Astrocyte (in vitro differentiated cells and primary cell): Measurements from ENCODE around the gene IER5L. TPM values are rescaled to one million over a fixed set of nuclear protein-coding genes. Genes with fewer than 3 reads are reported as not detected.

ENCODE experiments used
- DNase-seq: peaks from one replicate; pipeline ENCODE4 v3.0.0-alpha.2; 2010; ENCODE audit warnings: low read depth
- FAIRE-seq: peaks from 2 replicates; lab custom pipeline; 2011; peaks lifted over from hg19 to GRCh38; lab: Jason Lieb, UNC
- H2AFZ ChIP-seq: 2 replicates; pipeline ENCODE4 v1.6.0; 2012; ENCODE audit warnings: low read depth, low read length, inconsistent platforms
- H3K27ac ChIP-seq: 2 replicates; pipeline ENCODE4 v1.5.1; 2011; ENCODE audit warnings: low read depth, low read length, inconsistent platforms
- H3K27me3 ChIP-seq: 2 replicates; pipeline ENCODE4 v1.6.0; 2011; ENCODE audit warnings: low read length, inconsistent platforms; ENCODE audit not compliant: insufficient read depth
- H3K36me3 ChIP-seq: 2 replicates; pipeline ENCODE4 v1.5.1; 2011; ENCODE audit warnings: low read length, inconsistent platforms; ENCODE audit not compliant: insufficient read depth
- H3K4me1 ChIP-seq: 2 replicates; pipeline ENCODE4 v1.5.1; 2011; ENCODE audit warnings: low read length, inconsistent platforms; ENCODE audit not compliant: insufficient read depth
- H3K4me2 ChIP-seq: 2 replicates; pipeline ENCODE4 v1.6.0; 2012; ENCODE audit warnings: low read length, inconsistent platforms
- H3K4me3 ChIP-seq: 2 replicates; pipeline ENCODE4 v1.5.1; 2011; ENCODE audit warnings: low read depth, mild to moderate bottlenecking, low read length, inconsistent platforms; ENCODE audit not compliant: insufficient read depth
- H3K79me2 ChIP-seq: 2 replicates; pipeline ENCODE4 v1.6.0; 2012; ENCODE audit warnings: mild to moderate bottlenecking, low read length, inconsistent platforms; ENCODE audit not compliant: insufficient read depth
- H3K9ac ChIP-seq: 2 replicates; pipeline ENCODE4 v1.6.0; 2012; ENCODE audit warnings: mild to moderate bottlenecking, low read length, inconsistent platforms
- H3K9me3 ChIP-seq: 2 replicates; pipeline ENCODE4 v1.5.1; 2012; ENCODE audit warnings: low read depth, mild to moderate bottlenecking, low read length, inconsistent platforms; ENCODE audit not compliant: insufficient read depth
- H4K20me1 ChIP-seq: 2 replicates; pipeline ENCODE4 v1.6.0; 2012; ENCODE audit warnings: low read length, inconsistent platforms; ENCODE audit not compliant: insufficient read depth
- H3K27ac Mint-ChIP-seq: one replicate; pipeline ENCODE4 v1.8.0; 2021; ENCODE audit warnings: mild to moderate bottlenecking, mixed read lengths; ENCODE audit not compliant: unreplicated experiment
- H3K27me3 Mint-ChIP-seq: one replicate; pipeline ENCODE4 v1.8.0; 2021; ENCODE audit warnings: low read depth, mixed read lengths; ENCODE audit not compliant: unreplicated experiment
- H3K36me3 Mint-ChIP-seq: one replicate; pipeline ENCODE4 v1.8.0; 2021; ENCODE audit warnings: low read depth, mixed read lengths; ENCODE audit not compliant: unreplicated experiment
- H3K4me1 Mint-ChIP-seq: one replicate; pipeline ENCODE4 v1.8.0; 2021; ENCODE audit warnings: low read depth, mixed read lengths; ENCODE audit not compliant: unreplicated experiment
- H3K4me3 Mint-ChIP-seq: one replicate; pipeline ENCODE4 v1.8.0; 2021; ENCODE audit warnings: mild to moderate bottlenecking, moderate library complexity, mixed read lengths; ENCODE audit not compliant: unreplicated experiment
- H3K9me3 Mint-ChIP-seq: one replicate; pipeline ENCODE4 v1.8.0; 2021; ENCODE audit warnings: mild to moderate bottlenecking, mixed read lengths; ENCODE audit not compliant: unreplicated experiment
- CTCF ChIP-seq: IDR thresholded peaks from 2 replicates; pipeline ENCODE4 v1.5.1; 2011; ENCODE audit warnings: low read depth, mild to moderate bottlenecking, inconsistent platforms, low read length, moderate library complexity; ENCODE audit not compliant: insufficient read depth
- EZH2 ChIP-seq: IDR thresholded peaks from 2 replicates; pipeline ENCODE4 v1.6.1; 2012; ENCODE audit warnings: mild to moderate bottlenecking, low read length, inconsistent platforms; ENCODE audit not compliant: insufficient read depth
- total RNA-seq: library from RNA; stranded (reverse); gene quantifications from 2 replicates; pipeline ENCODE4 v1.2.1, GENCODE V29; 2021

Gene IER5L
- total RNA-seq, 1 donor from 2014 or later: 47.0 TPM

- no peaks in the 10 kb centered on the region for H3K9me3 ChIP-seq
- no peaks in the 10 kb centered on the region for H3K4me1 ChIP-seq
- peaks cover 32% of the 10 kb centered on the region for H3K27me3 Mint-ChIP-seq
- FAIRE-seq: no peak
- H3K27ac Mint-ChIP-seq: no peak overlapping the region
- H2AFZ ChIP-seq: no peak overlapping the region
- no peak overlapping the region for H3K9ac ChIP-seq
- peaks cover 8% of the 10 kb centered on the region for H3K4me1 Mint-ChIP-seq
- no peak for TF ChIP-seq CTCF
- no peak for TF ChIP-seq EZH2
- H3K9me3 Mint-ChIP-seq: peaks cover 1% of the 10 kb centered on the region
- no peak overlapping the region for H3K4me3 ChIP-seq
- no peak overlapping the region for H3K27ac ChIP-seq
- H3K27me3 ChIP-seq: no peaks in the 10 kb centered on the region
- no peak overlapping the region for H3K4me2 ChIP-seq
- no peaks in the 10 kb centered on the region for H3K36me3 Mint-ChIP-seq
- no peaks in the 10 kb centered on the region for H3K79me2 ChIP-seq
- DNase-seq: no peak
- no peaks in the 10 kb centered on the region for H3K36me3 ChIP-seq
- no peak overlapping the region for H3K4me3 Mint-ChIP-seq
- H4K20me1 ChIP-seq: no peaks in the 10 kb centered on the region
These were observed 7.9 kb upstream of the IER5L start for GRCh38 chr9:129185991-129186390.

GRCh38 chr9:129185402-129185801 lies 7.3 kb upstream of the IER5L start:
- Mint-ChIP-seq H3K4me1 (peaks cover 8% of the 10 kb centered on the region), H3K27ac (no peak overlapping the region), H3K4me3 (peak overlapping the region; percentile 9), H3K36me3 (no peaks in the 10 kb centered on the region), H3K9me3 (peaks cover 1% of the 10 kb centered on the region), H3K27me3 (peaks cover 36% of the 10 kb centered on the region)
- DNase-seq (no peak), FAIRE-seq (no peak)
- Histone ChIP-seq H3K9me3 (no peaks in the 10 kb centered on the region), H3K4me2 (no peak overlapping the region), H3K36me3 (no peaks in the 10 kb centered on the region), H3K79me2 (no peaks in the 10 kb centered on the region), H3K4me1 (no peaks in the 10 kb centered on the region), H3K9ac (no peak overlapping the region), H3K27me3 (no peaks in the 10 kb centered on the region), H4K20me1 (no peaks in the 10 kb centered on the region), H2AFZ (no peak overlapping the region), H3K4me3 (no peak overlapping the region), H3K27ac (no peak overlapping the region)
- TF ChIP-seq CTCF (no peak), EZH2 (no peak)

- Mint-ChIP-seq H3K4me1 (peaks cover 8% of the 10 kb centered on the region), H3K27ac (peak overlapping the region; percentile 13), H3K36me3 (no peaks in the 10 kb centered on the region), H3K9me3 (peaks cover 1% of the 10 kb centered on the region), H3K4me3 (no peak overlapping the region), H3K27me3 (peaks cover 36% of the 10 kb centered on the region)
- Histone ChIP-seq H2AFZ (no peak overlapping the region), H4K20me1 (no peaks in the 10 kb centered on the region), H3K4me3 (no peak overlapping the region), H3K9me3 (no peaks in the 10 kb centered on the region), H3K4me1 (no peaks in the 10 kb centered on the region), H3K27me3 (no peaks in the 10 kb centered on the region), H3K4me2 (no peak overlapping the region), H3K79me2 (no peaks in the 10 kb centered on the region), H3K27ac (no peak overlapping the region), H3K9ac (no peak overlapping the region), H3K36me3 (no peaks in the 10 kb centered on the region)
- TF ChIP-seq EZH2 (no peak), CTCF (no peak)
- FAIRE-seq (no peak), DNase-seq (no peak)
These were observed 6.6 kb upstream of the IER5L start for GRCh38 chr9:129184596-129185122.
